OCI-LY1 (cell line): Measurements from ENCODE around the gene CMAS.

Experiments
- EZH2 ChIP-seq: fragments of 200-600 bp; sonication (generic), shearing (Covaris generic); IDR thresholded peaks from 2 replicates; pipeline ENCODE4 v1.8.0; 2017; ENCODE audit warnings: borderline replicate concordance, mixed run types, mild to moderate bottlenecking, antibody characterized with exemption, low read length, moderate library complexity, mixed read lengths
- TF ChIP-seq, protein P1 (sequence below): fragments of 200-600 bp; sonication (generic), shearing (Covaris generic); IDR thresholded peaks from 2 replicates; pipeline ENCODE4 v1.5.1; 2017; ENCODE audit warnings: mild to moderate bottlenecking, antibody characterized with exemption, low read length, moderate library complexity, mixed read lengths

DNA sequence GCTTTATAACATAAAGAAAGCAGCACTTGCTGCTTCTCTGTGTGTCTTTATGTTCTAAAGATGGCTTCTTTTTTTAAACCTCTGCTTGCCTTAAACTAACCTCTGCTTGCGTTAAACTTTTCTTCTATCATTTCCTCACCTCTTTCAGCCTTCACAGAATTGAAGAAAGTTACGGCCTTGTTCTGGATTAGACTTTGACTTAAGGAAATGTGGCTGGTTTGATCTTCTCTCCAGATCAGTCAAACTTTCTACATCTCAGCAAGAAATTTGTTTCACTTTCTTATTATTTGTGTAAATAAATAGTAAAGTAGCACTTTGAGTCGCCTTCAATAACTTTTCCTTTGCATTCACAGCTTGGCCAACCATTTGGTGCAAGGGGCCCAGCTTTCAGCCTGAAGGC lies 64.2 kb downstream of the CMAS start:
- TF ChIP-seq, protein P1, sequence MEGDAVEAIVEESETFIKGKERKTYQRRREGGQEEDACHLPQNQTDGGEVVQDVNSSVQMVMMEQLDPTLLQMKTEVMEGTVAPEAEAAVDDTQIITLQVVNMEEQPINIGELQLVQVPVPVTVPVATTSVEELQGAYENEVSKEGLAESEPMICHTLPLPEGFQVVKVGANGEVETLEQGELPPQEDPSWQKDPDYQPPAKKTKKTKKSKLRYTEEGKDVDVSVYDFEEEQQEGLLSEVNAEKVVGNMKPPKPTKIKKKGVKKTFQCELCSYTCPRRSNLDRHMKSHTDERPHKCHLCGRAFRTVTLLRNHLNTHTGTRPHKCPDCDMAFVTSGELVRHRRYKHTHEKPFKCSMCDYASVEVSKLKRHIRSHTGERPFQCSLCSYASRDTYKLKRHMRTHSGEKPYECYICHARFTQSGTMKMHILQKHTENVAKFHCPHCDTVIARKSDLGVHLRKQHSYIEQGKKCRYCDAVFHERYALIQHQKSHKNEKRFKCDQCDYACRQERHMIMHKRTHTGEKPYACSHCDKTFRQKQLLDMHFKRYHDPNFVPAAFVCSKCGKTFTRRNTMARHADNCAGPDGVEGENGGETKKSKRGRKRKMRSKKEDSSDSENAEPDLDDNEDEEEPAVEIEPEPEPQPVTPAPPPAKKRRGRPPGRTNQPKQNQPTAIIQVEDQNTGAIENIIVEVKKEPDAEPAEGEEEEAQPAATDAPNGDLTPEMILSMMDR = no peak
- no peak for TF ChIP-seq EZH2
